HEK293 (cell line): ENCODE results near the gene DLGAP4.

Experiments used
- CTCF ChIA-PET: fragments of 350-600 bp; formaldehyde crosslinking; extraction: SDS; loops from one replicate; lab custom pipeline; 2021; ENCODE audit warnings: antibody characterized with exemption; lab: Yijun Ruan, JAX
- POLR2A ChIA-PET: fragments of 300-600 bp; formaldehyde crosslinking; extraction: SDS; loops from one replicate; lab custom pipeline; 2020; ENCODE audit warnings: antibody characterized with exemption, inconsistent platforms; lab: Yijun Ruan, JAX
- H3K27ac ChIP-seq: fragments of 200-500 bp; sonication (Bioruptor generic); 2 replicates; pipeline ENCODE4 v1.5.1; 2014; ENCODE audit warnings: low read depth, low read length, control low read depth, inconsistent platforms; ENCODE audit errors: extremely low read depth
- H3K36me3 ChIP-seq, 2 experiments: fragments of 200-500 bp in 1 of 2; sonication (Bioruptor generic) in 1 of 2; 1 replicate in 1 of 2; 2 replicates in 1 of 2; pipeline ENCODE4 v1.5.1; 2014 to 2017; ENCODE audit warnings: inconsistent platforms in 2 of 2, low read length in 2 of 2; ENCODE audit not compliant: control insufficient read depth in 2 of 2, insufficient read depth in 1 of 2
- H3K4me1 ChIP-seq: fragments of 200-500 bp; sonication (Bioruptor generic); 2 replicates; pipeline ENCODE4 v1.5.1; 2014; ENCODE audit warnings: mild to moderate bottlenecking, low read length, inconsistent platforms; ENCODE audit not compliant: control insufficient read depth, insufficient read depth
- H3K4me3 ChIP-seq: 2 replicates; pipeline ENCODE4 v1.5.1; 2011; ENCODE audit warnings: low read depth, mild to moderate bottlenecking, control low read depth, low read length, moderate library complexity
- H3K9me3 ChIP-seq: fragments of 200-500 bp; sonication (Bioruptor generic); 2 replicates; pipeline ENCODE4 v1.5.1; 2014; ENCODE audit warnings: low read depth, low read length, inconsistent platforms; ENCODE audit not compliant: control insufficient read depth, insufficient read depth
- CTCF ChIP-seq: fragments of 450-650 bp; formaldehyde crosslinking; IDR thresholded peaks from 2 replicates; pipeline ENCODE4 v1.5.1; 2016; ENCODE audit warnings: missing biosample characterization, missing genetic modification characterization
- GLIS2 ChIP-seq: fragments of 450-650 bp; formaldehyde crosslinking; IDR thresholded peaks from 2 replicates; pipeline ENCODE4 v1.5.1; 2016; ENCODE audit warnings: missing biosample characterization, missing genetic modification characterization
- IKZF3 ChIP-seq: fragments of 450-650 bp; IDR thresholded peaks from 2 replicates; pipeline ENCODE4 v1.5.0; 2018; ENCODE audit warnings: missing biosample characterization, mild to moderate bottlenecking, missing genetic modification characterization, moderate library complexity
- SALL2 ChIP-seq: fragments of 450-650 bp; formaldehyde crosslinking; IDR thresholded peaks from 2 replicates; pipeline ENCODE4 v1.5.0; 2017; ENCODE audit warnings: missing biosample characterization, mild to moderate bottlenecking, missing genetic modification characterization, borderline replicate concordance
- SCRT1 ChIP-seq: fragments of 450-650 bp; formaldehyde crosslinking; IDR thresholded peaks from 2 replicates; pipeline ENCODE4 v1.5.1; 2016; ENCODE audit warnings: missing biosample characterization, missing genetic modification characterization, borderline replicate concordance
- SCRT2 ChIP-seq: fragments of 450-650 bp; formaldehyde crosslinking; IDR thresholded peaks from 2 replicates; pipeline ENCODE4 v1.5.1; 2016; ENCODE audit warnings: missing biosample characterization, missing genetic modification characterization
- TCF7L2 ChIP-seq: IDR thresholded peaks from 2 replicates; pipeline ENCODE4 v1.6.1; 2011; ENCODE audit warnings: low read depth, mild to moderate bottlenecking, inconsistent platforms, low read length, moderate library complexity, borderline replicate concordance
- WT1 ChIP-seq: fragments of 450-650 bp; formaldehyde crosslinking; IDR thresholded peaks from 2 replicates; pipeline ENCODE4 v1.5.1; 2016; ENCODE audit warnings: missing biosample characterization, missing genetic modification characterization
- ZBTB1 ChIP-seq: fragments of 450-650 bp; formaldehyde crosslinking; IDR thresholded peaks from 2 replicates; pipeline ENCODE4 v1.5.1; 2016; ENCODE audit warnings: missing biosample characterization, missing genetic modification characterization
- ZNF138 ChIP-seq: fragments of 450-650 bp; formaldehyde crosslinking; IDR thresholded peaks from 2 replicates; pipeline ENCODE4 v1.5.1; 2016; ENCODE audit warnings: missing biosample characterization, missing genetic modification characterization, borderline replicate concordance
- ZNF148 ChIP-seq: fragments of 450-650 bp; formaldehyde crosslinking; IDR thresholded peaks from 2 replicates; pipeline ENCODE4 v1.5.0; 2017; ENCODE audit warnings: missing biosample characterization, missing genetic modification characterization, borderline replicate concordance
- ZNF155 ChIP-seq: fragments of 450-650 bp; formaldehyde crosslinking; IDR thresholded peaks from 2 replicates; pipeline ENCODE4 v1.5.1; 2016; ENCODE audit warnings: missing biosample characterization, missing genetic modification characterization
- ZNF169 ChIP-seq: fragments of 450-650 bp; formaldehyde crosslinking; IDR thresholded peaks from 2 replicates; pipeline ENCODE4 v1.5.1; 2016; ENCODE audit warnings: missing biosample characterization, missing genetic modification characterization
- ZNF202 ChIP-seq: fragments of 450-650 bp; formaldehyde crosslinking; IDR thresholded peaks from 2 replicates; pipeline ENCODE4 v1.5.1; 2016; ENCODE audit warnings: missing biosample characterization, missing genetic modification characterization, borderline replicate concordance
- ZNF26 ChIP-seq: fragments of 450-650 bp; formaldehyde crosslinking; IDR thresholded peaks from 2 replicates; pipeline ENCODE4 v1.5.1; 2016; ENCODE audit warnings: missing biosample characterization, missing genetic modification characterization
- ZNF510 ChIP-seq: fragments of 450-650 bp; formaldehyde crosslinking; IDR thresholded peaks from 2 replicates; pipeline ENCODE4 v1.5.1; 2018; ENCODE audit warnings: mild to moderate bottlenecking, missing genetic modification characterization, missing biosample characterization; ENCODE audit not compliant: insufficient replicate concordance
- ZNF514 ChIP-seq: fragments of 450-650 bp; formaldehyde crosslinking; IDR thresholded peaks from 2 replicates; pipeline ENCODE4 v1.5.1; 2016; ENCODE audit warnings: missing biosample characterization, missing genetic modification characterization
- ZNF558 ChIP-seq: fragments of 450-650 bp; formaldehyde crosslinking; IDR thresholded peaks from 2 replicates; pipeline ENCODE4 v1.5.1; 2016; ENCODE audit warnings: missing biosample characterization, missing genetic modification characterization
- ZNF585B ChIP-seq: fragments of 450-650 bp; formaldehyde crosslinking; IDR thresholded peaks from 2 replicates; pipeline ENCODE4 v1.5.1; 2016; ENCODE audit warnings: missing biosample characterization, missing genetic modification characterization
- ZNF610 ChIP-seq: fragments of 450-650 bp; formaldehyde crosslinking; IDR thresholded peaks from 2 replicates; pipeline ENCODE4 v1.5.1; 2016; ENCODE audit warnings: missing biosample characterization, missing genetic modification characterization, borderline replicate concordance
- ZNF623 ChIP-seq: fragments of 450-650 bp; formaldehyde crosslinking; IDR thresholded peaks from 2 replicates; pipeline ENCODE4 v1.5.1; 2016; ENCODE audit warnings: missing biosample characterization, missing genetic modification characterization
- ZNF624 ChIP-seq: fragments of 450-650 bp; formaldehyde crosslinking; IDR thresholded peaks from 2 replicates; pipeline ENCODE4 v1.5.1; 2017; ENCODE audit warnings: missing biosample characterization, missing genetic modification characterization
- ZNF654 ChIP-seq: fragments of 450-650 bp; formaldehyde crosslinking; IDR thresholded peaks from 2 replicates; pipeline ENCODE4 v1.5.1; 2016; ENCODE audit warnings: low read depth, missing biosample characterization, missing genetic modification characterization
- ZNF768 ChIP-seq: fragments of 450-650 bp; formaldehyde crosslinking; IDR thresholded peaks from 2 replicates; pipeline ENCODE4 v1.5.1; 2018; ENCODE audit warnings: missing biosample characterization, mild to moderate bottlenecking, missing genetic modification characterization
- TF ChIP-seq, protein P1 (sequence below): fragments of 450-650 bp; formaldehyde crosslinking; IDR thresholded peaks from 2 replicates; pipeline ENCODE4 v1.5.1; 2016; ENCODE audit warnings: missing biosample characterization, missing genetic modification characterization, low read depth

DLGAP4 gene

GRCh38 chr20:36439040-36439730 is 133.0 kb downstream of the DLGAP4 start:
- Histone ChIP-seq H3K9me3 (no peaks in the 10 kb centered on the region), H3K4me1 (no peaks in the 10 kb centered on the region)
- CTCF ChIA-PET, result interaction anchor here (0.6 to 5.0 kb wide), 45 partner anchors 9 to 516 kb away, joined by 3 to 44 read pairs (median 4); no protein-coding TSS in a partner anchor
- POLR2A ChIA-PET, result no interaction called here
- TF ChIP-seq ZNF148 (no peak), ZNF155 (tag by site-specific recombination) (no peak), CTCF (tag by site-specific recombination) (peak; percentile 85), ZNF510 (tag by site-specific recombination) (no peak), ZNF169 (tag by site-specific recombination) (no peak), SCRT2 (peak; percentile 88), ZNF514 (tag by site-specific recombination) (no peak), IKZF3 (tag by site-specific recombination) (peak; percentile 67), ZNF138 (tag by site-specific recombination) (no peak), SCRT1 (tag by site-specific recombination) (peak; percentile 66), ZNF624 (tag by site-specific recombination) (no peak), ZBTB1 (tag by site-specific recombination) (no peak), ZNF26 (tag by site-specific recombination) (no peak), WT1 (tag by site-specific recombination) (no peak), ZNF654 (peak; percentile 88)
- TF ChIP-seq, all 188 proteins: peak for 5
- no peaks in the 10 kb centered on the region for H3K36me3 ChIP-seq
- H3K4me3 ChIP-seq, result no peak overlapping the region
- H3K27ac ChIP-seq, result no peak overlapping the region

DNA sequence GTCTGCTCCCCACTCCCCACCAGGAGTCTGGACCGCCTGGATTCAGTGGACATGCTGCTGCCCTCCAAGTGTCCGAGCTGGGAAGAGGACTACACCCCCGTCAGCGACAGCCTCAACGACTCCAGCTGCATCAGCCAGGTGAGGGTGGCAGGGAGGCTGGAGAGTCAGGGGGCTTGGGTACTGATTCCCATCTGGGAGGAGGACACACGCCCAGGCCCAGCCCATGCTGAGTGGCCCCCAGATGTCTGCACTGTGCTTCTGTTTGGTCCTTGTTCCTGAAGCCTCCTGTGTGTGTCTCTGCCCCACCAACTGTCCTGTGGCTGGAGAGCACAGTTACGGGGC is 133.6 kb downstream of the DLGAP4 start:
- POLR2A ChIA-PET, result no interaction called here
- CTCF ChIA-PET, result interaction anchor here (0.6 to 5.0 kb wide), 39 partner anchors 9 to 516 kb away, joined by 3 to 44 read pairs (median 4); no protein-coding TSS in a partner anchor
- H3K27ac ChIP-seq, result no peak overlapping the region
- TF ChIP-seq ZNF148 (no peak), GLIS2 (tag by site-specific recombination) (no peak), TCF7L2 (no peak), ZNF558 (no peak), ZNF610 (tag by site-specific recombination) (no peak), ZNF623 (tag by site-specific recombination) (no peak), ZNF585B (tag by site-specific recombination) (no peak), SALL2 (tag by site-specific recombination) (no peak), ZNF202 (tag by site-specific recombination) (no peak), ZNF768 (tag by site-specific recombination) (no peak), SCRT1 (tag by site-specific recombination) (no peak), ZNF510 (tag by site-specific recombination) (no peak)
- TF ChIP-seq, protein P1, sequence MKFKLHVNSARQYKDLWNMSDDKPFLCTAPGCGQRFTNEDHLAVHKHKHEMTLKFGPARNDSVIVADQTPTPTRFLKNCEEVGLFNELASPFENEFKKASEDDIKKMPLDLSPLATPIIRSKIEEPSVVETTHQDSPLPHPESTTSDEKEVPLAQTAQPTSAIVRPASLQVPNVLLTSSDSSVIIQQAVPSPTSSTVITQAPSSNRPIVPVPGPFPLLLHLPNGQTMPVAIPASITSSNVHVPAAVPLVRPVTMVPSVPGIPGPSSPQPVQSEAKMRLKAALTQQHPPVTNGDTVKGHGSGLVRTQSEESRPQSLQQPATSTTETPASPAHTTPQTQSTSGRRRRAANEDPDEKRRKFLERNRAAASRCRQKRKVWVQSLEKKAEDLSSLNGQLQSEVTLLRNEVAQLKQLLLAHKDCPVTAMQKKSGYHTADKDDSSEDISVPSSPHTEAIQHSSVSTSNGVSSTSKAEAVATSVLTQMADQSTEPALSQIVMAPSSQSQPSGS (tag by site-specific recombination), result no peak
- H3K4me1 ChIP-seq, result no peaks in the 10 kb centered on the region
- no peaks in the 10 kb centered on the region for H3K9me3 ChIP-seq
- no peaks in the 10 kb centered on the region for H3K36me3 ChIP-seq
- no peak overlapping the region for H3K4me3 ChIP-seq
